Fibroblast of skin of right biceps (primary cell): ENCODE data around the gene ACIN1.

Source experiments
- DNase-seq: peaks from one replicate; pipeline ENCODE4 v3.0.0-alpha.2; 2013

The ACIN1 gene

DNA sequence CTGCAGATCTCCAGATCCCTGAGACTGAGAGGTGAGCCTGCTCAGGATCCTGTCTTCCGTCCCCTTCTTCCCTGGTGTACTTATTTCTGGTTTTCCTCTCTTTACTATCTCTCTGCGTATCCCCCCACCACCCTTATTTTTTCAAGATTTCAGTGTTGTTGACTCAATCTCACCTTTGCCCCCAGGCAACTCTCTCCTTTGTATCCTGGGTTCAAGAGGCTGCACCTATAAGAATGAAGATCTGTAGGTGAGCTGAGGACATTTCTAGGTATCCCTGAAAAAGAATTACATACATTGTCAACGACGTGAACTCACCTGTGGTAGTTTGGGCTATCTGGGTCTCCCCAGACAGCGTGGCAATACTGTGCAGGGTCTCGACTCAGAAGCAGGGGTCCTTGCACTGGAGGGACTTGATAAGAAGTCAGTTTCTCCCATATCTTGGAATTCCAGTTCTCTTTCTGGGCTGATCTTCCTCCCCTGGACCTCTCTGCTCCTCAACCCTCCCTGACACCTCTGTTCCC lies 9.2 kb upstream of the ACIN1 start:
- DNase-seq: no peak

DNA sequence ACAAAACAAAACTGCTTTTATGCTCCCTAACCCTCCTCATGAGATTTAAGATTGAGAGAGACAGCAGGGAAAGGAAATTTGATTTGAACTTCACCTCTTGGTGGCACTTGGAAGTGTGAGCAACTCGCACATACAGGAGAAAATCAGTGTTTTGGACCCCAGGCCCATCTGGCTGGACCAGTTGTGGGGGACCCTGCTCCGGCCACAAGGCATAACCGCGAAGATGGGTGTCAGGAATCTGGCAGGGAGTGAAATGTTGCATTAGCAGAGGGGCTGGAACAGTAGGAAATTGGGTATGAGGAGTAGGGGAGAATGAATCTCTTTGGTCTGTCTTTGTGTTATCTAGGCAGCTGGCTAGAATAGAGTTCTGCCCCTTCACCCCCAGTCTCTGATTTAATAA lies 8.6 kb upstream of the ACIN1 start:
- no peak for DNase-seq

DNA sequence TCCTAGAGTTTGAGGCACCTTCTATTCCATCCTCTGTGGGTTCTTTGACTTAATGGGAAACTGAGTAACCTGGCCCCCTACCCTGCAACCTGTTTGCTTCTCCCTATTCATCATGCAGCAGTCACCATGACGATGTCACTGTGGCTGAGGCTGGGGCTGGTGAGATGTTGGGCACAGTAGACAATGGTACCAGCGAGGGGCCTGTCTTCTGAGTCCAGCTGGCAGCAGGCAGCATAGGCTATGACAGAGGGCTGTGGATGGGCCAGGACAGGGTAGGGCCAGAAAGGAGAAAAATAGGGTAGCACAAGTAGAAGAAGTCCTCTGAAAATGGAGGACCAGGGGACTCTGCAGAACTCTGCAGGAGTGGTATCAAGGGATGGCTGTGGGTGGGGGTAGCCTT lies 7.9 kb upstream of the ACIN1 start:
- no peak for DNase-seq

DNA sequence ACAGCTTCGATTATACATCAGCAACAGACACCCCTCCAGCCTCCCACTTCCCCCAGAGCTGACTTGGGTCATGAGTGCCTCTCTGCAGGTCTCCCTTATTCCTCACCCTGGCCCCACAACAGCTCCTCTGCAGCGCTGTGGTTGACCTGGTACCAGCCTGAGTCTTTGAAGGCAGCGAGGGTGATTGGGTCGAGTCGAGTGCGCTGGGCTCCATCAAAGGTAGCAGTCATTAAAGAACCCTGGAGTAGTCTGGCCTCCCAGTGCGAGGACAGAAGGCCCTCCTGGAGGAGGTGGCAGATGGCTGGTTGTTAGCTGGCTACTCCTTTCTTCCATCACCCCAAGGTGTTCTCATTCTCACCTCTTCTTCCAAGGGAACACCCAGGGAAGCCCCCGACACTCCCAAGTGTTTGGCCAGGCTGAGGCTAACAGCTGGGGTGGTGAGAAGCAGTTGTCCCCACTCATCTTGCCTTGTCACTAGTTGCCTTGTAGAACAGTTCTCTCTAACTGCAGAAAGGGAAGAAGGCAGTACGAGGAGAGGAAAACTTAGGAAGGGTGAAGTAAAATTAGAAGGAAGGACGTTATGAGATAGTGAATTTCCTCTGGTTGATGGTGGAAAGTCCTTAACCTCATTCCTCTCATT lies 7.2 kb upstream of the ACIN1 start:
- no peak for DNase-seq

DNA sequence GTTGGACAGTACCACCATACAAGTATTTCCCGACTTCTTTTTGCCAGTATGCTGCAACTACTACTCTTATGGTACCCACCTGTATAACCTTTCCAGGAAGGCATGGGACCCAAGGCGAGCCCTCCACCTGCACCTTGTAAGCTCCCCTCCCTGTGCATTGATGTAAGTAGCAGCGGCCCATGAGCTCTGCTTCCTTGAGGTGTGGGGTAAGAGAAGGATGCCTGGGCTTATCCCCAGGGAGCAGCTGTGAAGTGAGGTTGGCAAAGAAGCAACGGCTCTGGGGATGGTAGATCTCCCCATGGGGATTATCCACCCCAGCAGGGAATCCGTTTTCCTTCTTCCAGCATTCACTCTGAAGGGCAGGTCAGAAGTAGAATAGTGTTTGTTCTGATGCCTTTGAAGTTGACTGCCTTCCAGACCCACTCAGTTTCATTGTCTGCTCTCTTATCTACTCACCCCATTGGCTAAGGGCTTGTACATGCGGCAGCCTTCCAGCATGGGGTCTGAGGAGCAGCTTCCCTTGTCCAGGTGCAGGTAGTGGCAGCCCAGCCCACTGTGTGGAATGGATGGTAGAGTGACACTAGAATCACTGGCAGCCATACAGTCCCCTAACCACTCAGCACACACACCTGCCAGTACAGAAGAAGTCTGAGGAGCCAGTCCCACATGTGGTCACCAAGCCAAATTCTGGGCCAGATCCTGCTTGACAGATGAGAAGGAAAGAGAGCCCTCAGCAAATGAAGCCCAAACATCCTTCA lies 6.5 kb upstream of the ACIN1 start:
- no peak for DNase-seq

DNA sequence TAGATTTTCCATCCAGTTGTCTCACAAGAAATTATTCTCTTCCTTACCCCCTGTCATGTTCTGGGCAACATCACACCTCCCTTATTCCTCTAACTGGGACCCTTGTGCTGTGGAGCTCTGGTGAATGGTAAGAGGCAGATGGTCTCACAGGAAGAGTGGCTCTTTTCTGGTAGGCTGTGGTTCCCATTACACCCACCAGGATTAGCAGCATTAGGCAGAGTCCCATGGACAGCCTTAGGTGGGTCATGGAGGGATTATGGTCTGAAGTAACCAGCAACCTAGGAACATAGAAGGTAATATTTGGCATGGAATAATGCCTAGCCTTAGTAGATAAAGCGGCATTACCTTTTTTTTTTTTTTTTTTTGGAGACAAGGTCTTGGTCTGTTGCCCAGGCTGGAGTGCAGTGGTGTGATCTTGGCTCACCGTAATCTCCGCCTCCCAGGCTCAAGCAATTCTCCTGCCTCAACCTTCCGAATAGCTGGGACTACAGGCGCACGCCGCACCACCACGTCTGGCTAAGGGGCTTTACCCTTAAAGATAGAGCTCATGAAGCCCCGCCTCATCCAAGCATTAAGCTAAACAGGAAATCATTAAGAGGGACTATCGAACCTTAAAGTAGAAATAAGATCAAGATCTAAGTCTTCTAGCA lies 4.4 kb upstream of the ACIN1 start:
- no peak for DNase-seq

DNA sequence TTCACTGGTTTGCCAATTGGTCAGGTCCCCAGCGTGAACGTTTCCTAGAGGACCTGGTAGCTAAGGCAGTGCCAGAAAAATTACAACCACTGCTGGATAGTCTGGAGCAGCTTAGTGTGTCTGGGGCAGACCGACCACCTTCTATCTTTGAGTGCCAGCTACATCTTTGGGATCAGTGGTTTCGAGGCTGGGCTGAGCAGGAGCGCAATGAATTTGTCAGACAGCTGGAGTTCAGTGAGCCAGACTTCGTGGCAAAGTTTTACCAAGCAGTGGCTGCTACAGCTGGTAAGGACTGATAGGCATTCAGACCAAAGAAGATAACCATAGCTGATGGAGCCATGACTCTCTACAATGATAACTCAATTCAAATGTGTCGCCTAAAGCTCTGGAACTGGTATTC lies 2.9 kb upstream of the ACIN1 start:
- no peak for DNase-seq

DNA sequence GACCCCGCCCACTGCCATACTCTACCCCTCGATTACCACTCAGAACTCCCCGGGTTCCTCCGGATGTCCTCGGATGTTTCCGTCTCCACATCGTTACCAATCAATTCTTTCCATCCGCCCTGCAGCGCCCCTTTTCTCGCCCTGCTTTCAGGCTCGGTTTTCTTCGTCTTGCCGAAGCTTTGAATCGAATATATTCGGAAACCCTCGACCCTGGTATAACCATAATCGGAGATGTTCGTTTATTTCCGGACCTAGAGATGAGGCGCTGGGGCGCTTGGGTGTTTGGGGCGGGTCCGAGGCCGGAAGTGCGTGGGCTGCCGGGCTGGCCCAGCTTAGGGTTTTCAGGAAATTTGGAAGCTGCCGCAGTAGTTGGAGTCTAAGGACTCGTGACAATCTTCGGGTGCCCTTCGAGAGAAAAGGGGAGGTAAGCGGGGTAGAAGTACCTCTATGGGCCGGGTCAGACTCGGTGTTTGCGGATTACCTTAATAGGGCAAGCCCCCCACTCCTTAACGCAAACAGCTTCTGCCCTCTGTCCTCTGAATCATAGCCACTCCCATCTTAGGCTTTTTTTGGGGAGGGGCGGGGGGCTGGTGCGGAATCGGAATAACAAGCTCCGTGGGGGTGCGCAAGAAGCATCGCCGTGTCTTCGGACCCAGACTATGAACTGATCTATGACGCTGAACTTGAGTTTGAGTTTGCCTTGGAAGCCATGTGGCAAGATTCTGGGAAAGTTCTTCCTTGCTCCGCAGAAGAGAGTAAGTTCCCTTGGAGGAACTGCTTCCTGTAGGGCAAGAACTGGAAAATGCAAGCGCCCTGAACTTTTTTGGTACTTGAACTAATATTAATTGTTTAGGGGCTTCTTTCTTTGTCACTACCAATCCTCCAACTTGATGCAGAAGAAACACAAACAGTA lies 516 bp upstream of the ACIN1 start, which contains the start of gene C14orf119:
Gene C14orf119, plus strand, starts transcription at position 310 of the 913 bp plus-strand sequence. CDS start 2,154 bp downstream, outside the sequence.
- peak; percentile 99 for DNase-seq

DNA sequence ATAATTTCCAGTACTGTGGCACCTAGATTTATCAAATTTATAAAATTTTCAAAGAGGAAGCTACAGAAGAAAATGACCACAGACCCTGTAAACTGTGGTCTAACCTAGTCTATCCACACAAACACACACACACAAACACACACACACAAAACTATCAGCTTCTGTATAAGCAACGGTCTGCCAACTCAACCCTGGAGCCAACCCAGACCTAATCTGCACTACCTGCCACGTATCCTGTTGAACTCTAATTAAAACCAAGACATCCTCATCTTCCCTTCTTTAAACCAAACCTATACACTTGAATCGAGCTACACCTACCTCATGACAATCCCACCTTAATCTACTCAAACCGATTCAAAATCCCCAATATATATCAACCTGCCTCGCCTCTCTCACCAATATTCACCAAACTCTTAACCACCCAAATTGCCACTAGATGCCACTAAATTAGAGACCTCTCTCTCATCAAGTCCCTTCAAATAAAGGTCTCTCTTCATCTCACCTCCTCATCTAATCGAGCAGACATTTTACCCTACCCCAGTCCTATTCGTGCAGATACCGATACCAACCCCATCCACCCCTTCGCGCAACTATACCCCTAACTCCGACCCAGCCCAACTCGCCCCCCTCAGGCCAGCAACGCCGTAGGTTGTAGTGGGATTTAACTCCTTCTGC lies 808 bp downstream of the ACIN1 start:
- no peak for DNase-seq

DNA sequence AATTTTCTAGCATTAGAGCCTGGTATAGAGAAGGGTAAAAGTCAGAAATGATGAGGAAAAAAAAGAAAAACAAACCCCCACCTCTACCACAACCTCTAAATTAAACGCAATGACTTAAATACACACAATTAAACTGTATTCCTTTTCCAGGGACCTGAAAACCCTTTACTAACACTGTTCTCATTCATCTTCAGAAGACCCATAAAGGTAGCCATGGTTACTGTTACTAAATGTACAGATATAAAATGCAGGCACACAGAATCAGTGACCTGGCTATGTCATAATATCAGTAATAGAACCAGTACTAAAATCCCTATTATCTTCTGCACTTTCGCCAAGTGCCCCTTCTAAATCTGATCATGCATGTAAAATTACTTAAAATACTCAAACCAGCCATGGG lies 1.4 kb downstream of the ACIN1 start:
- no peak for DNase-seq

DNA sequence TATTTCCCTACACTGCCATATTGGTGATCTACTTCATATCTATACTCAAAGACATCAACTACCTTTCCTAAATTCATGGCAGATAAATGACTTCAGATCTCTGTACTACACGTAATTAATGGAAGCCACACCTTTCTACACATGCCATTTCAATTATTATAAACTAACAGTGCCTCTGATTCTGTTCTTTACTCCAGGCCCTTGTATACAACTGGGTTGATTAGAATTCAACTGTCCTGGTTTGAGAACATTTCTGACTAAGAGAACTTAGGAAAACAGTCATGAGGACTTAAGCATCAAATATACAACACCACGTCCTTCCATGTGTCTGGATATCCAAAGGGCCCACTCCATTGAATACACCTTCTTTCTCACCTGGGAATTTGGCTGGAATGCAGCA lies 1.8 kb downstream of the ACIN1 start:
- DNase-seq: no peak

DNA sequence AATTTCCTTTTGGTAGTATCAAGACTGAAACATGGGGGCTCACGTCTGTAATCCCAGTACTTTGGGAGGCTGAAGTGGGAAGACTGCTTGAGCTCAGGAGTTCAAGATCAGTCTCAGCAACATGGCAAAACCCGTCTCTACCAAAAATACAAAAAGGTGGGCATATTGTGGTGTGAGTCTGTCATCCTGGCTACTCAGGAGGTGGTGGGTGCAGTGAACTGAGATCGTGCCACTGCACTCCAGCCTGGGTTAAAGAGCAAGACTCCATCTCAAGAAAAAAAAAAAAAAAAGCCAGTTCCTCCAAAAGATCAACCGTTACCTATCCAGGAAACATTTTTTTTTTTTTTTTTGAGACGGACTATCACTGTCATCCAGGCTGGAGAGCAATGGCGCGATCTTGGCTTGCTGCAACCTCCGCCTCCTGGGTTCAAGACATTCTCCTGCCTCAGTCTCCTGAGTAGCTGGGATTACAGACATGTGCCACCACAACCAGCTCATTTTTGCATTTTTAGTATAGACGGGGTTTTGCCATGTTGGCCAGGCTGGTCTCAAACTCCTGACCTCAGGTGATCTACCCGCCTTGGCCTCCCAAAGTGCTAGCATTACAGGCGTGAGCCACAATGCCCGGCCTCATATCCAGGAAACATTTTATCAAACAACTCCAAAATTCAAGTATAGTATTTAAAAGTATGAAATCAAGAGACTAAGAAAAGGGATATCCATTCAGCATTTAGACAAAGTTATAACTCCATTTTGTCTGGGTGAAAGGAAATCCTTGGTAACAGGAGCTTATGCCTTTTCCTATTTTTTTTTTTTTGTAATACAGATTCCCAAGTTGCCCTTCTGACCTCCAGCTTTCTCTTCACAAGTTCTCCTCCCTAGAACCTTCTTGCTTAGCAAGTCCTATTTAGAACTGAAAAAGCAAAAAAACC lies 3.4 kb downstream of the ACIN1 start:
- no peak for DNase-seq

DNA sequence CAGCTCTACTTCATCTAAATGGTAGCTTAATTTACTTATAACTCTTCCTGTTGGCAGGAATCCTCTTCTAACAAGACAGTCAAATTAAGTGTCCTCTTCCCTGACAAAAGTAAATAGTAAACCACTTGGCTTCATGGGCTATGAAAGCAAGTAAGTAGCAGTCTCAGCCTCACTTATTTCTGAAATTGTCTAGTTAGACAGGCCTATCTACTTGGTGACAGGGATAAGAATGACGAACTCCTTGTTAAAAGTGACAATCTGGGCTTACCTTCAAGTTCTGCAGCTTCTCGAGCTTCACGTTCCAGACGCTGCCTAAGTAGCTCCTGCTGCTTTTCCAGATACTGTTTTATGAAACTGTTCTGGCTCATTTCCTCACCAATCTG lies 4.7 kb downstream of the ACIN1 start:
- no peak for DNase-seq

DNA sequence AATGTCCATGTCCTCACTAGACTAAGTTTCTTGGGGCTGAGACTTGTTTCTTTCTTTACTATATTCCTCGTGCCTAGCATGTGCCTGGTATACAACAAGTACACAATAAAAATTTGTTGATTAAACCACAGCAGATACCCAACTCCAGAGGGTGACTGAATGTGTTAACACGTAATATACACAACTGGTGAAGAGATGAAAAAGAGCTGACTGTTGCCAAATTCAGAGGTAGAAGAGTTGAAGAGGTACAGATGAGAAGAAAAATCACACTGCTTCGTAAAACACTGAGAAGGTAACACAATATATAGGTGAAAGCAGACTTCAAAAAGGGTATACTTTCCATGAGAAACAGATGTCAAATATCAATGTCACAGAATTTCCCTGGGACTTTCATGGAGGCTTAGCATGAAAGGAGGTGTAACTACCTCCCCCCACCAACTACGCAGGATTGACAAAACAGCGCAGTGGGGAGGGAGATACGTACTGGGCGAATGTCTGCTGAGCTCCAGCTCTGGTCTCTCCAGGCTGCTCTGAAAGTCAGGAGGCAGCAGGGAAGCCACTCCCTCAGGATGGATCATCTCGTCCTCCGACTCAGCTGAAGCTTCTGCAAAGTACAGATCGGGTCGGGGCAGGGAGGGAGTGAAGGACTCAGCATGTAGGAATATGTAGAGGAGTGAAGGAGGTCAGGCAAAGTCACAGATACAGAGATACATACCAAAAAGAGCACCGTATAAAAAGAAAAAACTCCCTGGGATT lies 5.3 kb downstream of the ACIN1 start:
- no peak for DNase-seq

DNA sequence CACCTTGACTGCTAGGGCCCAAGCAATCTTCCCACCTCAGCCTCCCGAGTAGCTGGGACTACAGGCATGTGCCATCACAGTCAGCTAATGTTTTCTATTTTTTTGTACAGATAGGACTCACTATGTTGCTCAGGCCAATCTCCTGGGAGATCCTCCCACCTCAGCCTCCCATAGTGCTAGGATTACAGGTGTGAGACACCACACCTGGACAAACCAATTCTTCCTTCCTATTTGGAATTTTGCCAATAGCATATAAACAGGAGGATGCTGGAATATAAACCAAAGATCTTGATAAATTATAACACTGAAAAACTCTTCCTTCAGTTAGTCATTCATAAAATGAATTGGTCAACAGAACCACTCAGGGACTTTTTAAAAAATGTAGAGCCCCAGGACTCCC lies 8.4 kb downstream of the ACIN1 start:
- DNase-seq: no peak

DNA sequence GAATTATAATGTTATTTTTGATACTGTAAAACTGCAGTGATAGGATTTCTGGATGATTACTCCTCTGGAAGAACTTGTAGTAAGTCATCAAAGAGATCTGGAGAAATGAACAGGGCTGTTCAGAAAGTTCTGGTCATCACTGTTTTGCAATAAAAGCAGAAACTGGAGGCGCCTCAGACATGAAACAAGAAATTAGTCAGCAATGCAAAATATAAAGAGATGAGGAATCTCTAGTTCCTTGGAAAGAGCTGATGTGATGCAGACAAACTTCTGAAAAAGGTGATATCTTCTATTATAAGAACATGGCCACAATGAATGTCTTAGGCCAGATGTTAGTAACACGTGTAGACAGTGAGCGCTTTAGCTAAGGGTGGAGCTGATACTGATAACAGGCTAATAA lies 9.5 kb downstream of the ACIN1 start:
- no peak for DNase-seq

DNA sequence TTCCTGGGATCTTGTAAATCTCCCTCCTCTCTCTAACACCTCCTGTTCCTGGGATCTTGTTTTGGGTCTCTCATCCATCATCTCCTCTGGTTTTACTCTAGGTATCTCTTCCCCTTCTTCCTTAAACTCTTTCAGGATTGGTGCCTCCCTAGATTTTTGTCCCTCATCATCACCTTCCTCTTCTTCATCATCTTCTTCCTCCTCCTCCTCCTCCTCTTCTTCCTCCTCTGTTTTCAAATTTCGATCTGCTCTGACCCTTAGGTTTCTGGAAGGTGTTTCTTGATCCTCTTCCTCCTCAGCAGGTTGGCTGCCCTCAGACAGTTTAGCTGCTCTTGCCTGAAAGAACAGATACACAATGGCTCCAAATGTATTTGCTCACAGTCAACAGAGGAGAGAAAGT lies 14.5 kb downstream of the ACIN1 start:
- no peak for DNase-seq

DNA sequence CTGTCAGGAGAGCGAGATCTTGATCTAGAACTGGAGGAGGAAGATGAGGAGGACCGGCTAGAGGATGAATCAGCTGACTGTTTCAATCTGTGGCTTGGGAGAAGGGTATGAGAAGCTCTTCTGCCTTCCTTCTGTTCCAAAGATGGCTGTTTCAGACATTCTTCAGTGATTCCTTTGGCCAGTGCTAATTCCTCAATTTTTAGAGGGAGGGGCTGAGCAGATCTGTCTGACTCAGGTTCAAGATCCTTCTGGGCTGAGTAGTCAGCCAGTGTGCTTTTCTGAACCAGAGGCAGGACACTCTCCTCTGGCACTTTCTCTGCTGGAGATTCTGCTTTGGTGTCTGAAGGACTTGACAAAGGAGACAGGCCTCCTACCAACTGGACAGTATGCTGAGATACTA lies 15.2 kb downstream of the ACIN1 start:
- peak; percentile 48 for DNase-seq

DNA sequence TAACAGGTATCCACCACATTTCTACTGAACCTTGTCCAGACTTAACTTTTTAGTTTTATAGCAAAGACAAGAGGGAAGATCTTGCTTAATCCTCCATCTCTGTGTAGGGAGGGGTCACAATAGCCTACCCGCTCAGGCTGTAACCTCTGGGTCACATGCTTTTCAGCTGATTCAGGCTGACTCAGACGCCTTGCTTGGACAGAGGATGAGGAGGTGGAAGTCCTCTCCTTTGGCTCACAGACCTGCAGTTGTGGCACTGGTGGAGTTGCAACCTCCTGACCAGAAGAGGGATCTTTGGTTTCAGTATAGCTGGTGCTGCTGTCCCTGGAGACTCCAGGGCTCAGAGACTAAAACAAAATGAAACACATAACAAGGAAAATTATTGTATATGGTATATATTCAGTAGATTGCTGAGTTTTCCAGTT lies 16.2 kb downstream of the ACIN1 start:
- DNase-seq: peak; percentile 86

DNA sequence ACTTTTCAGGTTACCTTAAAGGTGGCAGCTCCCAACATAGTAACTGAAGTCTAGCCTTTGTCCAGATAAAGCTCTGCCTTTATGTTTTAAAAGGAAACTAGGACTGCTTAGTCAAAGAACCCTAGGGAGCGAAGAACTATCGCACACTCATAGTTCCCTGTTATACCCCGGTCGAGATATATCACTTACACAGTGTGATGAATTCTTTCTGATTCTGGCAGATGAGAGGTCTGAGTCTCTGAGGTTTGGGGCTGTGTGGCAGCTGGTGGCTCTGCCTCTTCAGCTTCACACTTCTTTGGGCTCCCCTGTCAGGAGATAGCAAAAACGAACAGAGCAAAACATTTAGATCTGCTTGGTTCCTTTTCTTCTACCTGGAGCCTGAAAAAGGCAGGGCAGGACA lies 17.0 kb downstream of the ACIN1 start:
- no peak for DNase-seq
